Measurements from ENCODE around the gene OR5L1. TPM values are rescaled to one million over a fixed set of nuclear protein-coding genes. Genes with fewer than 3 reads are reported as not detected.

OR5L1 gene
- total RNA-seq (2022; extraction: Qiagen RNA extraction): not detected in 5 replicates

DNA sequence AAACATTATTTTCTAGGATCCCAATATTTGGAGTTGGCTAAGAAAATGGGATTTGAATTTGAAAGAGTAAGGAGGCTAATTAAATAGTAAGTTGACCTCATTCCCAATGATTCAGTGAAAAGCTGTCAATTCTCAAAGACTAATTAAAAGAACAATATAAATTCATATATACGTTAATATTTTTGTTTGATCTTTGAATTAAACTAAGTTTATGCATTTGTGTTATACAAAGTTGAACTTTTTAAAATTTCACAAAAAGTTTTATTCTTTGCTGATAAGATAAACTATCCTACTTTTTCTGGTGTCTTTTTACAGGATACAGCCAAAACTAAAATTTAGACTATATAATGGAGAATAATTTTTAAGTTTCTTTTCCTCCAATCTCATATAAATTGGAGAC, at the start of gene OR5L1:
Gene OR5L1 (plus strand): TSS at position 301 of the 400 bp plus-strand sequence. CDS start 100 bp downstream, outside the sequence.

DNA sequence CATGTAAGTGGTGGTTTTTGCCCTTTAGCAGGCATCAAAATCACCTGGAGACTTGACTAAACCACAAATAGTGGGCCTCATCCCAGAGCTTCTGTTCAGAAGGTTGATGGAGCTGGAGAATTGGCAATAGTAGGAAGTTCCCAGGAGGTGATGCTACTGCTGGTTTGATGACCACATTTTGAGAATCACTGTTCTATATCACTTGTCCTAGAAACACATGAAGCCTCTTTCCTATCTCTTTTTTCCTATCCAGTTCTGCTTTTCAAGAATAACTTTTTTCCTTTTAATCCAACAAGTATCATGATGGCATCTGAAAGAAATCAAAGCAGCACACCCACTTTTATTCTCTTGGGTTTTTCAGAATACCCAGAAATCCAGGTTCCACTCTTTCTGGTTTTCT, 38.0 kb upstream of the OR5L1 start, which contains the start of gene OR5D13:
Gene OR5D13 (plus strand): TSS at position 301 of the 400 bp plus-strand sequence. CDS start 0 bp downstream, at position 301.

DNA sequence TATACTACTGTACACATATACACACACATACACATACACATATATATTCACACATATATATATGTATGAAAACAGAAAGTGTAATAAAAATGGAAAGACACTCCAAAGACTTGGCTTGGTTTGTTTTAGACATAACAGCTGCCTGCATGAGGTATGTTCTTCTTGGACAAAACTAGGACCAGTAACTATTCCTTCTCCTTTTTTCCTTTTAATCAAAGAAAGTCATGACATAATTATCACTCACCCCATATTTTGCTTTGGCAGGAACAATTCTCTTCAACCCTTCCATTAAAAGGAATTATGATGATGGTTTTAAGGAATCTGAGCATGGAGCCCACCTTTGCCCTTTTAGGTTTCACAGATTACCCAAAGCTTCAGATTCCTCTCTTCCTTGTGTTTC, 15.9 kb upstream of the OR5L1 start, which contains the start of gene OR5D14:
Gene OR5D14 (plus strand): TSS at position 301 of the 400 bp plus-strand sequence. CDS start 0 bp downstream, at position 301.

DNA sequence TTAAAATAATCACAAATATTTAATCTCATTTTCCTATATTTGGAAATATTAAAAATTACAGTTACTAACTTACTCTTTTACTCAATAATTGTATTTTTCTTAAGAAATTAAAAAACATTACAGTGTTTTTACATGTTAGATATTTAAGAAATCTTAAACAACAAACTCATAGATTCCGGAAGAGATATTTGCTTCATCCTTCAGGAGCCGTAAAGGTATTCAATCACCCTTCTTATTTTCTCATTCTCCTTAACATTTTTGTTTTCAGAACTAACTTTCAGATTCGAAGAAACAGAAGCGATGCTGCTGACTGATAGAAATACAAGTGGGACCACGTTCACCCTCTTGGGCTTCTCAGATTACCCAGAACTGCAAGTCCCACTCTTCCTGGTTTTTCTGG, 8.2 kb downstream of the OR5L1 start, which contains the start of gene OR5D18:
Gene OR5D18 (plus strand): TSS at position 301 of the 400 bp plus-strand sequence. CDS start 0 bp downstream, at position 301.

DNA sequence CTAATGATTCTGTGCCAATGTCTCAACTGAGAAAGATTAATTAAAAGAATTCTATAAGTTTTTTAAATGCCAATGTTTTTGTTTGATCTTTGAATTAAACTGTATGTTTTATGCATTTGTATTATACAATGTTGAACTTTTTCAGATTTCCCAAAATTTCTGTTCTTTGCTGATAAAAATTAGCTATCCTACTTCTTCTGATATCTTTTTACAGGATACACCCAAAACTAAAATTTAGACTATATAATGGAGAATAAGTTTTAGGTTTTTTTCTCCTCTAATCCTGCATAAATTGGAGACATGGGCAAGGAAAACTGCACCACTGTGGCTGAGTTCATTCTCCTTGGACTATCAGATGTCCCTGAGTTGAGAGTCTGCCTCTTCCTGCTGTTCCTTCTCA, 15.8 kb downstream of the OR5L1 start, which contains the start of gene OR5L2:
Gene OR5L2 (plus strand): TSS at position 301 of the 400 bp plus-strand sequence. CDS start 0 bp downstream, at position 301.

DNA sequence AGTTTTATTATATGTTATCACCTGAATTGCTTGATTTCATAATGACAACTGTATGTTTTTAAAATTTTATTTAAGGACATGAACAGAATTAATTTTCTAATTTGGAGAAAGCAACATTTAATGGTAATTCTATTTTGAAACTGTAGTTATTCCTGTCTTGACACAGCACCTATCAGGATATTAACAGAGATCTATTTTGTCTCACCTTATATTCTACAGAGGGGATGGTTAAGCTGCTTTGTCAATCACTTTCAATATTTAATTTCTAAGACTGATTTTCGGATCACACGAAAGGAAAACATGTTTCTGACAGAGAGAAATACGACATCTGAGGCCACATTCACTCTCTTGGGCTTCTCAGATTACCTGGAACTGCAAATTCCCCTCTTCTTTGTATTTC, 27.3 kb downstream of the OR5L1 start, which contains the start of gene OR5D16:
Gene OR5D16 (plus strand): TSS at position 301 of the 400 bp plus-strand sequence. CDS start 0 bp downstream, at position 301.

Other genes starting within 250 kb of the OR5L1 start
- gene OR4C16, start 239.2 kb upstream of the OR5L1 start, total RNA-seq (2022; extraction: Qiagen RNA extraction): not detected in 5 replicates
- not detected in 5 replicates for gene OR4C11, start 203.7 kb upstream of the OR5L1 start, total RNA-seq (2022; extraction: Qiagen RNA extraction)
- not detected in 5 replicates for gene OR4P4, start 176.3 kb upstream of the OR5L1 start, total RNA-seq (2022; extraction: Qiagen RNA extraction)
- gene OR4S2, start 163.0 kb upstream of the OR5L1 start, total RNA-seq (2022; extraction: Qiagen RNA extraction): not detected in 5 replicates
- gene OR4C6, start 149.2 kb upstream of the OR5L1 start, total RNA-seq (2022; extraction: Qiagen RNA extraction): not detected in 5 replicates
- not detected in 5 replicates for gene OR5D13, start 37.9 kb upstream of the OR5L1 start, total RNA-seq (2022; extraction: Qiagen RNA extraction)
- gene OR5D14, start 15.8 kb upstream of the OR5L1 start, total RNA-seq (2022; extraction: Qiagen RNA extraction): not detected in 5 replicates
- not detected in 5 replicates for gene OR5D18, start 8.3 kb downstream of the OR5L1 start, total RNA-seq (2022; extraction: Qiagen RNA extraction)
- gene OR5L2, start 15.9 kb downstream of the OR5L1 start, total RNA-seq (2022; extraction: Qiagen RNA extraction): not detected in 5 replicates
- gene OR5D16, start 27.4 kb downstream of the OR5L1 start, total RNA-seq (2022; extraction: Qiagen RNA extraction): not detected in 5 replicates
- not detected in 5 replicates for gene TRIM51, start 71.9 kb downstream of the OR5L1 start, total RNA-seq (2022; extraction: Qiagen RNA extraction)
- not detected in 5 replicates for gene OR5W2, start 103.2 kb downstream of the OR5L1 start, total RNA-seq (2022; extraction: Qiagen RNA extraction)
- not detected in 5 replicates for gene OR5I1, start 125.0 kb downstream of the OR5L1 start, total RNA-seq (2022; extraction: Qiagen RNA extraction)
- not detected in 5 replicates for gene OR10AG1, start 158.6 kb downstream of the OR5L1 start, total RNA-seq (2022; extraction: Qiagen RNA extraction)
- gene OR5F1, start 183.3 kb downstream of the OR5L1 start, total RNA-seq (2022; extraction: Qiagen RNA extraction): not detected in 5 replicates
- not detected in 5 replicates for gene OR5AS1, start 216.3 kb downstream of the OR5L1 start, total RNA-seq (2022; extraction: Qiagen RNA extraction)

All from A549 treated with Hydrocortisone at 1 μM for 4 hours (cell line).